Neuron (in vitro differentiated cells): Measurements from ENCODE around the gene PAX1.

Experiments
- H2AFZ ChIP-seq: one replicate; pipeline ENCODE4 v1.6.1; 2013; ENCODE audit warnings: low read depth, mild to moderate bottlenecking, inconsistent platforms, low read length, moderate library complexity
- H3K27me3 ChIP-seq: one replicate; pipeline ENCODE4 v1.6.1; 2013; ENCODE audit warnings: low read length; ENCODE audit not compliant: insufficient read depth
- H3K36me3 ChIP-seq: one replicate; pipeline ENCODE4 v1.6.1; 2013; ENCODE audit warnings: low read length; ENCODE audit not compliant: insufficient read depth
- H3K4me1 ChIP-seq: one replicate; pipeline ENCODE4 v1.6.1; 2013; ENCODE audit warnings: low read length; ENCODE audit not compliant: insufficient read depth
- H3K4me3 ChIP-seq: 2 replicates; pipeline ENCODE4 v1.5.1; 2013; ENCODE audit warnings: mild to moderate bottlenecking, low read length, moderate library complexity
- H3K9me3 ChIP-seq: one replicate; pipeline ENCODE4 v1.6.1; 2013; ENCODE audit warnings: low read length

PAX1 gene

DNA sequence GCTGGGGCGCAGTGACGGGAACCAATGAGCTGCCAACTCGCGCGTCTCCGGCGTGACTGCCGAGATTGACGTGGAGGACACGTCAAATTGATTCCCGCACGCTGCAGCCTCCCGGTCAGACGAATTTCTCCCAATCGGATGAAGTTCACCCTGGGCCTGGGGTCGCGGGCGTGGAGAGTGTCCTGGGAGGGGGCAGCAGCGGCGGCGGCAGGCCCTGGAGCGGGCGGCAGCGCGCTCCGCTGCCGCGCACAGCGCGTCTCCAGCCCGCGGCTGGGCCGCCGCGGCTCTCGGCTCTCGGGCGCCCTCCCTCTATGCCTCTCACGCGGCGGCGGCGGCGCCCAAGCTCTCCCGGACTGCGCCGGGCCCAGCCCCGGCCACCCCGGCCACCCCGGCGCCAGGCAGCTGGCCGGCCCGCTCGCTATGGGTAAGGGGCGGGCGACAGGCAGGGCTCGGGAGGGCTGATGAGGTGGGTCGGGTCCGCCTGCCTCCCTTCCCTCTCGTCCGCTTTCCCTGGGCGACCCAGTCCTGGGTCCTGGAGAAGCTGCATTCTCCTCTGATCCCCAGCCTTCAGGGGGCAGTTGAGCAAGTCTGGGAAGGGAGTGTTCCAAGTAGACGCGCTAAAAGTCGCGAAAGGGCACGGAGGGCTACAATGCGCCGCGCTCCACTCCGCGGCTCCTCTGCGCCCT is at the start of gene PAX1:
Gene PAX1 (plus strand): TSS at position 90 of the 686 bp plus-strand sequence. CDS start 49 bp downstream, at position 139.
- Histone ChIP-seq H3K9me3 (no peaks in the 10 kb centered on the region), H3K27me3 (peaks cover 95% of the 10 kb centered on the region), H3K4me1 (no peaks in the 10 kb centered on the region), H2AFZ (no peak within 1 kb of the TSS), H3K36me3 (no peaks in the 10 kb centered on the region), H3K4me3 (no peak within 1 kb of the TSS)

DNA sequence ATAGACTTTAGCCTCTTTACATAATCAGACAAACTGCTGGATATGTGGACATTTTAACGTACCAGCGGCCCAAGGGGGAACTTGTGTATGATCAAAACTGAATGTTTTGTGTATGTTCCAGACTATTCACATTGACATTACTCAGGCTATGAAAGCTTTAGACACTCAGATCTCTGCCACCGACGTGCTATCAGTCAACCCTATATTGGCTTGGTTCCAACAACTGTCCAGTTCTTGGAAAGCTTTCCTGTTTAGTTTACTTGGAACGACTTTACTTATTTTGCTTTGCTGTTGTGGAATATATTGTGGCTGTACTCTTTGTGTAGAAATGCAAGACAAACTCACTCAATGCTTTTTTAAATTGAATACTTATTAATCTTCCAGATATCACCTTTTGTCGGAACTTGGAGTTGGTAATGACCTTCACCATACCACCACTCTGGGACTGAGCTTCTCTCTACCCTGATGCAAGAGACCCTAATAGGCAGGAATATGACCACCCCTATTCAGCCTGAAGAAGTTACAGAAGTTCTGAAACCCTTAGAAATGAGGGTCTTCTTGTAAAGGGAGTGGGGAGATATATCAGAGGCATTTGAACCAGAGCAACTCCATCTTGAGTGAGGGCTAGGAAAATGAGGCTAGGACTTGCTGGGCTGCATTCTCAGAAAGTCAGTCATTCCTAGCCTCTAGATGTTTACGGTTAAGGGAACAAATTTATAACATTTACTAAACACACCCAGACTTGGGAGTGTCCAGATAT is 49.0 kb upstream of the PAX1 start:
- no peak overlapping the region for H2AFZ ChIP-seq
- no peaks in the 10 kb centered on the region for H3K9me3 ChIP-seq
- no peaks in the 10 kb centered on the region for H3K4me1 ChIP-seq
- H3K4me3 ChIP-seq, result no peak overlapping the region
- H3K27me3 ChIP-seq, result peaks cover 9% of the 10 kb centered on the region
- no peaks in the 10 kb centered on the region for H3K36me3 ChIP-seq

DNA sequence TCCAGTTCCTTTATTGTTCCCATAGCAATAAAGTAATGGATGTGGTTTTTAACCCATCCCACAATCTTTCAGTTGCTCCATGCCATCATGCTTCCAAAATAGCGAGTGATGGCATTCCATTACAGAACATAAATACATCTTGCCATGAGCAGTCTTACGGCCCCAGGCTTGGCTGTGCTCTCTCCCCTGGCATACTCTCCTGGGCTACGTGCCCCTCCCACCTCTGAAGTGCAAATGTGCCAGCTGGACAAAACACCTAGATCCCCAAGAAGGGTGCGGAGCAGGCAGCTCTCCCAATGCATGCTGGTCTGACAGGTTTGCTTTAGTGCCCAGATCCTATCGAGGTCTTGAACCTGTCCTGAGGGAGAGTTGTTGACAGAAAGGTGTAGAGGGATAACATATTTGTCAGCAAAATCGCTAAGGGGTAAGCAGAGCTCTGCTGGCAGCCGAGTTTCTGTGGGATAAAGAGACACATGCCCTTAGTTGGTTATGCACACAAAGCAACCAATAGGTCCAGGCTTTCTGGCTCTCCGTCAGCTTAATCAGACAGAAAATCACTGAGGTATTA is 43.9 kb upstream of the PAX1 start:
- no peaks in the 10 kb centered on the region for H3K27me3 ChIP-seq
- no peak overlapping the region for H2AFZ ChIP-seq

DNA sequence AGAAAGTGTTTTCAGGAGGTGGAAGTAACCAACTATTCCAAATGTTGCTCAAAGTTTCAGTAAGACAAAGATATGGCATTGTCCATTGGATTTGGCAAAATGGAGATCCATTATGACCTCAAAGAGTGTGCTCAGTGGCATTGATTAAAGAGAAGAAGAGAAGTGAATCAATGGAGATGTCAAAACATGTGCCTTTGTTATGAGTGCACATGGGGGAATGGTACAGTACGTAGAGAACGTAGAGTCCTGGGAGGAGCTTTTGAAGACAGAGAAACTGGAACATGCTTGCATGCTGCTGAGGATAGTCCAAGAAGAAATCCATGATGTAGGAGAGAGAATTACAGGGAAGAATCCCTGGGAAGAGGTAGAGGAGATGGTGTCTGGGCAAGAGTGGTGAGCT is 42.0 kb upstream of the PAX1 start:
- Histone ChIP-seq H3K4me1 (no peaks in the 10 kb centered on the region), H3K36me3 (no peaks in the 10 kb centered on the region), H3K9me3 (no peaks in the 10 kb centered on the region), H3K4me3 (no peak overlapping the region), H3K27me3 (no peaks in the 10 kb centered on the region), H2AFZ (no peak overlapping the region)

More for the DNA sequence above, 43.9 kb upstream of the PAX1 start:
- H3K4me1 ChIP-seq, result no peaks in the 10 kb centered on the region
- H3K4me3 ChIP-seq, result no peak overlapping the region
- no peaks in the 10 kb centered on the region for H3K36me3 ChIP-seq
- H3K9me3 ChIP-seq, result no peaks in the 10 kb centered on the region

DNA sequence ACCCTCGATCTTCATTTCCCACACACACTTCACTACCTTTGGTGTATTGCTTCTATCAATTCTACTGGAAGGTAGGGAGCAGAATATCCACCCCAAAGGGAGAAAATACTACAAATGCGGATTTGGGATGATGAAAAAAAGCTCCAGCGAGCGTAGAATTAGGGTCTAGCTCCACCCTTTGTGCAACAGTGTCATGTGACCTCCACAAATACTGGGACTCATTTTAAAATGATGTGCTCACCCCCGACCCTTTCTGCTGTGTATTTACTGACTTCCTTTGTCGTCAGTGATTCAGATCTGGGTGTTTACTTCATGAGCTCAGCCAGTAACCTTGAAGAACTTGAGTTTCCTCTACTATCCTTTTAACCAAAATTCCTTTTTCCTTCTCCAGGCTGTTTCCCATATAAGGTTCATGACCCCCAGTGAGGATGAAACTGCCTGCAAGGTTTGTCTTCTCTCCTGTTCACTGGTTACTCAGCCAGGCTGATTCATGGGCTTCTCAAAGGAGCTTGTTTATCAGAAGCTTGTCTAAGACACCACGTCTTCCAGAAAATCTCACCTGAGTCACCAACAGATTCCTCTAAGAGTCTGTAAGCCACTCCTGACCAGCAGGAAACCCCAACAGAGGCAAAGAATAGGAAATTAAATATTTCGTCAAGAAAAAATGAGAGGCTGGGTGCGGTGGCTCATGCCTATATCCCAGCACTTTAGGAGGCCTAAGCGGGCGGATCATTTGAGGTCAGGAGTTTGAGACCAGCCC is 39.6 kb upstream of the PAX1 start:
- Histone ChIP-seq H3K36me3 (no peaks in the 10 kb centered on the region), H3K27me3 (no peaks in the 10 kb centered on the region), H2AFZ (no peak overlapping the region), H3K4me1 (no peaks in the 10 kb centered on the region), H3K4me3 (no peak overlapping the region), H3K9me3 (no peaks in the 10 kb centered on the region)

DNA sequence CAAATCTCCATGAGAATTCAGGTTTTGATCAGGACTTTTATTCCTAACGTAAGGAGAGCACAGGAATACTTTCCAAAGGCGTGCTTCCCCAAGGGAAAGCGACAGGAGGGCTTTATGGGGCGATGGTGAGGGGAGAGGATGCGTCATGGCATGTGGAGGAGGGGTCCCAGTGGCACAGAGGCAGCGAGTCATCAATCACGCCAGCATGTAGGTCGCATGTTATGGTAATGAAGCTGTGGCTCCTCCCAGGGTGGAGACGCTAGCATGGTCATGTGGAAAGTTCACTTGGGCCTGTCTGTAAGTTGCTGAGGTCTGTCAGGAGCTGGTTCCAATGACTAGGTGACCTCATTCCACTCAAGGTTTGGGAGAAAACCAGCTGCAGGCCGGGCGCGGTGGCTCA is 35.3 kb upstream of the PAX1 start:
- Histone ChIP-seq H3K4me3 (no peak overlapping the region), H3K4me1 (no peaks in the 10 kb centered on the region), H3K9me3 (no peaks in the 10 kb centered on the region), H2AFZ (no peak overlapping the region), H3K36me3 (no peaks in the 10 kb centered on the region), H3K27me3 (no peaks in the 10 kb centered on the region)

DNA sequence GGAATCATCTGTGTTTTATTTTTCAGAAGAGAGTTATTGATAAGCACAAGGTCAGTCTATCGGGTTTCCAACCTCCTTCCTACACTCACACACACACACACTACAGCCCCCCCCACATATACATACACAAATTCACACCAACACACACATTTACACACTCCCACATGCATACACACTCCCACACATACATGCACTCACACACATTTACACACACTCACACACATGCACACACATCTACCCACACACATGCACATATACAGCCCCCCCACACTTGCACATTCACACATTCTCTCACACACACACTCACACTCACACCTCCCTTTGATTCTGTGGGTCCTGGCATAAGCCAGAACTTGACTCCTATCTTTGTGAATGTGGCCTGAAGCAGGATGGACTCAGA is 34.5 kb upstream of the PAX1 start:
- H3K36me3 ChIP-seq, result no peaks in the 10 kb centered on the region
- no peaks in the 10 kb centered on the region for H3K27me3 ChIP-seq
- H3K4me3 ChIP-seq, result no peak overlapping the region
- no peaks in the 10 kb centered on the region for H3K4me1 ChIP-seq
- no peak overlapping the region for H2AFZ ChIP-seq
- no peaks in the 10 kb centered on the region for H3K9me3 ChIP-seq

DNA sequence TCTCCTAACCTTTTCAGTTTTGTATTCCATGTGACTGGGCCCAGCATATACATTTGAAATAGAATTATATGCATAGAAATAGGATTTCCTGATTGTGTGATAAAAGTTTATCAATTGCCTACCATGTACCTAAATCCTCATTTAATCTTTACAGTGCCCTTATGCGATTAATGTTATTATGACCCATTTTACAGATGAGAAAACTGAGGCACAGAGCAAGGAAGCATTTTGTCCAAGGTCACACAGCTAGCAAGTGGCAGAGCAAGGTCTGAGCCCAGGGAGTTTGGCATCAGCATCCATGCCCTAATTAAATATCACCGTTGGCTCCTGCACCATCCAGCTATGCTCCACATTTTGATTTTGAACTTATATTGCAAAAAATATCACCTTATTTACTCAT is 28.2 kb upstream of the PAX1 start:
- Histone ChIP-seq H2AFZ (no peak overlapping the region), H3K9me3 (no peaks in the 10 kb centered on the region), H3K36me3 (no peaks in the 10 kb centered on the region), H3K4me3 (no peak overlapping the region), H3K27me3 (no peaks in the 10 kb centered on the region), H3K4me1 (no peaks in the 10 kb centered on the region)

DNA sequence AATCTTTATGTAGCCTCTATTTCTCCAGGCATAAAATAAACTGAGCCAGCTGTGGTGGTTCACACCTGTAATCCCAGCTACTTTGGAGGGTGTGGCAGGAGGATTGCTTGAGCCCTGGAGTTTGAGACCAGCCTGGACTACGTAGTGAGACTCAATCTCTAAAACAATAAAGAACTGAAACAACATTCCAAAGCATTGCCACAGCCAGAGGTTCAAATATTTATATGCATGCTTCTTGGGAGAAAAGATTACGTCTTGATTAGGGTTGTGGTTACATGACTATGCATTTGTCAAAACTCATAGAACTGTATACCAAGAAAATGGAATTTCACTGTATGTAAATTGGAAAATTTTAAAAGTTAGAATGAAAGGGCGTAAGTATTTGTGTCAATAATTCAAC is 27.7 kb upstream of the PAX1 start:
- H3K27me3 ChIP-seq, result no peaks in the 10 kb centered on the region
- H3K4me1 ChIP-seq, result no peaks in the 10 kb centered on the region
- no peak overlapping the region for H3K4me3 ChIP-seq
- H3K36me3 ChIP-seq, result no peaks in the 10 kb centered on the region
- H3K9me3 ChIP-seq, result no peaks in the 10 kb centered on the region
- no peak overlapping the region for H2AFZ ChIP-seq

DNA sequence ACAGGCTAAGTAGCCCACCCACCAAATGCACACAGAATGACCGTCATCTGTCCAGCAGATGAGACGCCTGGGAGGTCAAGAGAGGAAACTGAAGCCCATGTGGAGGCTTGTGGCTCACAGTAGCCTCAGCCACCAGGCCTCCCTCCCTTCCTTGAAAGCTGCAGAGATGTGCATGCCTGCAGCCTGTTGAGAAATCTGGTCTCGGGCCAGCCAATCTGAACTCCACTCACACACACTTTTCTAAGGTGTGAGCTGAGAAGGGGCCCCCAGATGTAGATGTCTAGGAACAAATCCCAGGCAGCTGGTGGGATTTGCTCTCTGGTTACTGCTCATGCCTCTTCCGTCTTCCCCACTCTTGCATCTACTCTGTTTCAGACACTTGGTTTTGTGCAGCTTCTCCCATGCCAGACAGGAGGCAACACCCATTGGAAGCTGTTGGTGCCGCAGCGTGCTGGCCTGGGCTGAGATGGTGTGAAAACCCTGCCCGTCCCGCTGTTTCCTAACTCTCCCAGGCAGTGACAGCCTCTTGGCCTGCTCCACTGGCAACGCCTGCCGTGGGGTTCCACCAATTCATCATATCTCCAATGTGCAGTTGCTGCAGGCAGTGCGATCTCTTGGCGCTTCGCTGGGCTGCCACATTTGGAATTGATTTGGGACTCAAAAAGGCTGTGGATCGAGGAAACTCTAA is 24.1 kb upstream of the PAX1 start:
- no peak overlapping the region for H2AFZ ChIP-seq
- no peaks in the 10 kb centered on the region for H3K9me3 ChIP-seq
- H3K27me3 ChIP-seq, result no peaks in the 10 kb centered on the region
- H3K4me1 ChIP-seq, result no peaks in the 10 kb centered on the region
- no peaks in the 10 kb centered on the region for H3K36me3 ChIP-seq
- H3K4me3 ChIP-seq, result no peak overlapping the region

DNA sequence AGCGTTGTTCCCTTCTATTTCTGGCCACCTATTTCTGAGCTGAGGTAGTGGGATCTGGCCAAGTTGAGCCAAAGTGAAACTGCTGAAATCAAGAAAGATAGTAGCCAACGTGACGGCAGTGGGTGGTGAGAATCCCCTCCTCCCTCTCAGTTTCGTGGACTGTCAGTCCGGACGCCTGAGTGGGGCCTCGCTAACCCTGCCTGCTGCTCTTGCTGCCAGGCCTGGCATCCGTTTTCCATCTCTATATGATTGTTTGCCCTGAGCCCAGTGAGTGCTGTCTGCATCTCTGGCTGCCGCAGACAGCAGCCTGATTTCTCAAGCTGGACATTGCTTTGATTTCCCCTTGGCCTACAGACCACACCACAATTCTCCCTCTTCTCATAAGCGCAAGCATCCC is 23.5 kb upstream of the PAX1 start:
- Histone ChIP-seq H3K36me3 (no peaks in the 10 kb centered on the region), H3K4me3 (no peak overlapping the region), H3K9me3 (no peaks in the 10 kb centered on the region), H3K4me1 (no peaks in the 10 kb centered on the region), H2AFZ (no peak overlapping the region), H3K27me3 (no peaks in the 10 kb centered on the region)

DNA sequence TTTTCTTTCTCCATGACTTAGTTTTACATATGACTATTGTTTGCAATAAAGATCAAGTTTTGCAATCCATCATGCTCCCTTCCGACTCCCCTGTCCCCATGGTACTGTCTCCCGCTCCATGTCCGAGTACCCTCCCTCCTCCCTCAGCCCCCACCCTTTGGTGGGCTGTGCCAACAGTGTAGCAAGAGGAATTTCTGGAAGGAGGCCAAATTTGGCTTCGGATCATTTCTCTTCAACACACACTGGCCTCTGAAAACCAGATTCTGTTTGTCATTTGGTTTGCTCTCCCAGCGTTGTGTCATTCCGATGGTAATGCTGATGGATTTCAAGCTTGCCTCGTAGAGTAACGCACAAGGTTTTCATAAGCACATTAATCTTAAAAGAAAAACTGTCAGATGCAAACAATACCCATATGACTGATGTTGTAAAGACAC is 22.9 kb upstream of the PAX1 start:
- no peaks in the 10 kb centered on the region for H3K36me3 ChIP-seq
- no peak overlapping the region for H3K4me3 ChIP-seq
- H3K9me3 ChIP-seq, result no peaks in the 10 kb centered on the region

More for the DNA sequence above, 22.9 kb upstream of the PAX1 start:
- no peaks in the 10 kb centered on the region for H3K4me1 ChIP-seq
- H3K27me3 ChIP-seq, result no peaks in the 10 kb centered on the region
- no peak overlapping the region for H2AFZ ChIP-seq
